Right lobe of liver (tissue), 4 donors: ENCODE data around the gene SPPL2A.

Experiments
- CTCF ChIP-seq, 4 donors: fragments of 200-600 bp in 3 of 4; fragments of 450-650 bp in 1 of 4; IDR thresholded peaks; one replicate each; pipeline versions ENCODE4 v1.5.1 to v1.8.0; 2016 to 2022; ENCODE audit warnings: antibody characterized with exemption in 4 of 4, mild to moderate bottlenecking in 2 of 4
- POLR2A ChIP-seq: fragments of 450-650 bp; IDR thresholded peaks from one replicate; pipeline ENCODE4 v1.6.1; 2017; ENCODE audit warnings: antibody characterized with exemption, mild to moderate bottlenecking
- donor health status: DM: no; HTN: no; CAD: no.
- donor health status: DM: no; HTN: no; CAD: no.
- donor health status: DM: no; HTN: yes; CAD: no.

GRCh38 chr15:50736823-50737222 is 28.7 kb downstream of the SPPL2A start:
- TF ChIP-seq CTCF (IDR thresholded peaks at IDR 0.05) (no peak), POLR2A (no peak)
